Right atrium auricular region (tissue), 2 donors: ENCODE measurements around the gene DENND1B. TPM values are rescaled to one million over a fixed set of nuclear protein-coding genes. Genes with fewer than 3 reads are reported as not detected.
A peak's percentile ranks its signal among the peaks of the same experiment; 100 is the strongest.

Experiments
- DNase-seq: peaks from one replicate; pipeline ENCODE4 v3.0.0-alpha.2; 2019; ENCODE audit warnings: low spot score
- H3K27ac ChIP-seq, 2 donors: fragments of 200-600 bp; sonication (generic); 1 replicate in 1 of 2; 2 replicates in 1 of 2; pipeline ENCODE4 v1.5.1; 2016 to 2019
- H3K27me3 ChIP-seq, 2 donors: fragments of 200-600 bp; sonication (generic); one replicate each; pipeline versions ENCODE4 v1.5.1 to v1.6.0; 2017 to 2019
- H3K36me3 ChIP-seq: fragments of 200-600 bp; sonication (generic); one replicate; pipeline ENCODE4 v1.5.1; 2016
- H3K4me1 ChIP-seq, 2 donors: fragments of 200-600 bp; sonication (generic); one replicate each; pipeline versions ENCODE4 v1.5.1 to v1.6.0; 2017 to 2019
- H3K4me3 ChIP-seq, 2 donors: fragments of 200-600 bp; sonication (generic); 1 replicate in 1 of 2; 2 replicates in 1 of 2; pipeline ENCODE4 v1.5.1; 2017 to 2019; ENCODE audit warnings: mild to moderate bottlenecking in 1 of 2, moderate library complexity in 1 of 2
- H3K9me3 ChIP-seq, 2 donors: fragments of 200-600 bp; sonication (generic); one replicate each; pipeline ENCODE4 v1.5.1; 2019
- total RNA-seq, 2 donors: library from RNA; depleted of rRNA; stranded (reverse); fragments of >200 nt; gene quantifications; one replicate each; pipeline ENCODE4 v1.1.0, GENCODE V29; 2016
- TF ChIP-seq, protein P1 (sequence below), 2 donors: fragments of 200-600 bp; sonication (generic); IDR thresholded peaks; one replicate each; pipeline ENCODE4 v1.5.1; 2019; ENCODE audit warnings: antibody characterized with exemption in 2 of 2

Gene DENND1B
- total RNA-seq, 2 donors from 2014 or later: 11.8 to 16.0 TPM

DNA sequence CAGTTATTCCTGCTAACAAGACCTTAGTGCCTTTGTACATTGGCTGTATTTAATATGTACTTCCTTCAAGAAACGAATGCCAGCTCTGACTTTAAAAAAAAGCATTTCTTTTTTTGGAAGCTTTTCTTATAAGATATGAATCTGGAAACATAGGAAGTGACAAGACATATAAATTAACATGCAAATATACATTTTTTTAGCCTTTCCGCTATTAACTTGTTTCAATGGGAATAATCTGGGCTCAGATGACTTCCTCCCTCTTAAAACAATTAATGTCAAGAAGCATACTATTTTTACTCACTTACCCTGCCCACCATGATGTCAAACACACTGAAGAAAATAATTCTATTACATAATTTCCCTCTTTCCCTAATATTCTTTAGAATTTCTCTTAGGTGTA, 1.4 kb downstream of the DENND1B start:
- Histone ChIP-seq H3K27me3 (no peaks in the 10 kb centered on the region), H3K4me3 (peak overlapping the region; percentile 75 to 87), H3K9me3 (no peaks in the 10 kb centered on the region), H3K36me3 (no peaks in the 10 kb centered on the region), H3K27ac (peak overlapping the region; percentile 92 to 97), H3K4me1 (peaks cover 0 to 33% of the 10 kb centered on the region in 2 donors)
- TF ChIP-seq, protein P1, sequence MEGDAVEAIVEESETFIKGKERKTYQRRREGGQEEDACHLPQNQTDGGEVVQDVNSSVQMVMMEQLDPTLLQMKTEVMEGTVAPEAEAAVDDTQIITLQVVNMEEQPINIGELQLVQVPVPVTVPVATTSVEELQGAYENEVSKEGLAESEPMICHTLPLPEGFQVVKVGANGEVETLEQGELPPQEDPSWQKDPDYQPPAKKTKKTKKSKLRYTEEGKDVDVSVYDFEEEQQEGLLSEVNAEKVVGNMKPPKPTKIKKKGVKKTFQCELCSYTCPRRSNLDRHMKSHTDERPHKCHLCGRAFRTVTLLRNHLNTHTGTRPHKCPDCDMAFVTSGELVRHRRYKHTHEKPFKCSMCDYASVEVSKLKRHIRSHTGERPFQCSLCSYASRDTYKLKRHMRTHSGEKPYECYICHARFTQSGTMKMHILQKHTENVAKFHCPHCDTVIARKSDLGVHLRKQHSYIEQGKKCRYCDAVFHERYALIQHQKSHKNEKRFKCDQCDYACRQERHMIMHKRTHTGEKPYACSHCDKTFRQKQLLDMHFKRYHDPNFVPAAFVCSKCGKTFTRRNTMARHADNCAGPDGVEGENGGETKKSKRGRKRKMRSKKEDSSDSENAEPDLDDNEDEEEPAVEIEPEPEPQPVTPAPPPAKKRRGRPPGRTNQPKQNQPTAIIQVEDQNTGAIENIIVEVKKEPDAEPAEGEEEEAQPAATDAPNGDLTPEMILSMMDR (IDR thresholded peaks at IDR 0.05): no peak
- no peak for DNase-seq

DNA sequence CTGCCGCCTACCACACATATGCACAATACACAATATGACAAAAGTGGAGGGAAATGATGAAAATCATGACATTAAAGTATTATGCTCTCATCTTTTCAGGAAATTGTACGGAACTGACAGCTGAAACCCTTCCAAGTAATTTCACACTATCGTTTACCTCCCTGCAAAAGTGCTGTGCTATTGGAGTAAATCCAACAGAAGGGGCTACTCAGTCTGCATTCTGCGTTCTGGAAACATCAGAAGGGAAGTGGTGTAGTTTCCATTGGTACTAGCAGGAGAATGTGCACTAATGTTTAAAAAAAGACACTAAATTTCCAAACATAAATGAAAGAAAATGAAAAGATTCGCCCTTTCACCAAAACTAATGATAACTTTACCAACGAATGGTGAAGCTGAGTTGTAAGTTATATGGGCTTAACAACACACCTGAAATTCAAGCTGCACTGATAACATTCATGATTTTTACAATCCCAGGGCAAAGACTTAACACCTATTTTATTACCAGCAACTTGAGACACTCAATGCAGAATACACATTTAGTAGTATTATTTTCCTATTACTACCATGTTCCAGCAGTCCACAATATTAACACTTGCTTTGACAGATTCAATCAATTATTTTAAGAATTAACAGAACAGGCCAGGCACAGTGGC, 3.2 kb downstream of the DENND1B start:
- no peaks in the 10 kb centered on the region for H3K9me3 ChIP-seq
- H3K4me1 ChIP-seq: peaks cover 0 to 48% of the 10 kb centered on the region in 2 donors
- H3K4me3 ChIP-seq: no peak overlapping the region
- no peak overlapping the region for H3K27ac ChIP-seq
- DNase-seq: no peak
- TF ChIP-seq, protein P1 (IDR thresholded peaks at IDR 0.05): no peak
- H3K36me3 ChIP-seq: no peaks in the 10 kb centered on the region
- no peaks in the 10 kb centered on the region for H3K27me3 ChIP-seq

DNA sequence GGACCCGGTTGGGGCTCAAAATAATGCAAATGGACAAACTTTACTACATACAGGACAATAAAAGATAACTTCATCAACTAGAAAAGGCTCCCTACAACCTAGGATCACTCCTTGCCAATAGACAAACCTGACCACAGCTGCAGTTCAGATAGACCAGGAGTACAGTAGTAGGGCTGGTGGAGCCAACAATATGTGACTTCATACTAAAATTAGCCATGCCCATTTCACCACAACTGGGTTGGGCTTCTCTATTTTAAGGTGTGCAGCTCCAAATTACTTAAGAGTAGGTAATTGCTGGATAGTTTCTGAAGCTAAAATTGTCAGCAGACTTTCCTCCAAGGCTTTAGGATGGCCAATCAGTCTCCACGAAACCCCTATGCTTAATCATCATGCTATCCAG, 3.9 kb downstream of the DENND1B start:
- TF ChIP-seq, protein P1 (IDR thresholded peaks at IDR 0.05): no peak
- H3K36me3 ChIP-seq: no peaks in the 10 kb centered on the region
- DNase-seq: no peak
- H3K4me3 ChIP-seq: no peak overlapping the region
- no peaks in the 10 kb centered on the region for H3K9me3 ChIP-seq
- H3K4me1 ChIP-seq: peaks cover 0 to 54% of the 10 kb centered on the region in 2 donors
- H3K27me3 ChIP-seq: no peaks in the 10 kb centered on the region
- no peak overlapping the region for H3K27ac ChIP-seq

DNA sequence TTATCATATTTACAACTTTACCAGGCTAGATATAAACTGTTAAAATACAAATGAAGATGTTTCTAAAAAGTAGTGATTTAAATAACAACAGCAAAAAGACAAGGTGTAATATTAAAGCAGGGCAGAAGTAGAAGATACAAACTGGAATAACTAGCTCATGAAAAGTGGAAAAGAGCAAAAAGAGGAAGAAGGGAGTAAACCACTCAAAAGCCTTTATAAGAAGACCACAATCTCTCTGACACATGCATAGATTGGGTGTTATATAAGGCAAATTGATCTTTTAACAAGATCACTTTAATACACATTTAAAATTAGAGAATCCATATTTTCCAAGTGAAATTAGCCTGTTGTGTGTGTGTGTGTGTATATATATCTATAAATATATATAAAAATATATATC, 5.0 kb downstream of the DENND1B start:
- H3K4me1 ChIP-seq: peaks cover 0 to 49% of the 10 kb centered on the region in 2 donors
- no peak overlapping the region for H3K4me3 ChIP-seq
- DNase-seq: no peak
- no peaks in the 10 kb centered on the region for H3K36me3 ChIP-seq
- H3K27me3 ChIP-seq: no peaks in the 10 kb centered on the region
- TF ChIP-seq, protein P1 (IDR thresholded peaks at IDR 0.05): no peak
- no peak overlapping the region for H3K27ac ChIP-seq
- H3K9me3 ChIP-seq: no peaks in the 10 kb centered on the region

DNA sequence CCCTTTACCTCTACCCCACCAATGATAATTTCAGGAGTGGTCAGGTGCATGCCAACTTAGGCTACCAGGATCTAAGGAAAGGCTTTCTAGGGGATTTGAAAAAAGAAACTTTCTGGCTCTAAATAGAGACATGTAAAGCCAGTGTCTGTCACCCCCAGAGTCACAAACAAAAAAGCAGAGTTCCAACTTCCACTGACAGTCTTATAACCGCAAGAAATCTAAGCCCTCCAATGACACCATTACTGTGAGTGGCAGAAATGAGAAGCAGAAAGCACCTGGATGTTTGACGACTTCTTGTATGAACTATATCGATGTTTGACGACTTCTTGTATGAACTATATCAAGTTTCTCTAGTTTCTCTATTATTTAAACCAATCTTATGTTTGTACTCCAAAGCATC, 6.0 kb downstream of the DENND1B start:
- DNase-seq: no peak
- H3K9me3 ChIP-seq: no peaks in the 10 kb centered on the region
- no peaks in the 10 kb centered on the region for H3K36me3 ChIP-seq
- peaks cover 0 to 49% of the 10 kb centered on the region in 2 donors for H3K4me1 ChIP-seq
- H3K27ac ChIP-seq: no peak overlapping the region
- H3K4me3 ChIP-seq: no peak overlapping the region
- no peaks in the 10 kb centered on the region for H3K27me3 ChIP-seq
- TF ChIP-seq, protein P1 (IDR thresholded peaks at IDR 0.05): no peak
